Erythroblast (primary cell): ENCODE measurements around the gene KCNT1.

Experiments used
- DNase-seq, 2 experiments: peaks; one replicate each; lab custom pipeline; 2025; lab: John Stamatoyannopoulos, UW
- GATA1 ChIP-seq: IDR thresholded peaks from 2 replicates; pipeline ENCODE4 v1.6.1; 2011; ENCODE audit warnings: low read depth, mild to moderate bottlenecking, control low read depth, low read length, moderate library complexity
- POLR2A ChIP-seq: IDR thresholded peaks from 2 replicates; pipeline ENCODE4 v1.6.1; 2011; ENCODE audit warnings: mild to moderate bottlenecking, low read length

The KCNT1 gene

GRCh38 chr9:135729480-135729879, 27.5 kb downstream of the KCNT1 start:
- no peak for DNase-seq
- TF ChIP-seq POLR2A (no peak), GATA1 (no peak)

- no peak for DNase-seq
- TF ChIP-seq GATA1 (no peak), POLR2A (no peak)
Observed at GRCh38 chr9:135731454-135731853, 29.5 kb downstream of the KCNT1 start.

- TF ChIP-seq POLR2A (no peak), GATA1 (no peak)
- DNase-seq: no peak
Observed at GRCh38 chr9:135732569-135733257, 30.7 kb downstream of the KCNT1 start.

- no peak for DNase-seq
- no peak for TF ChIP-seq GATA1
- no peak for TF ChIP-seq POLR2A
Observed at GRCh38 chr9:135734616-135735144, 32.7 kb downstream of the KCNT1 start.

GRCh38 chr9:135736272-135736978, 34.4 kb downstream of the KCNT1 start:
- TF ChIP-seq GATA1: no peak
- TF ChIP-seq POLR2A: no peak
- no peak for DNase-seq

GRCh38 chr9:135736979-135737839, 35.2 kb downstream of the KCNT1 start:
- no peak for DNase-seq
- no peak for TF ChIP-seq POLR2A
- no peak for TF ChIP-seq GATA1

GRCh38 chr9:135737840-135738521, 36.0 kb downstream of the KCNT1 start:
- DNase-seq: no peak
- no peak for TF ChIP-seq GATA1
- TF ChIP-seq POLR2A: no peak

- DNase-seq: no peak
- TF ChIP-seq POLR2A (no peak), GATA1 (no peak)
Observed at GRCh38 chr9:135739271-135740220, 37.6 kb downstream of the KCNT1 start.

GRCh38 chr9:135741276-135742219, 39.6 kb downstream of the KCNT1 start:
- TF ChIP-seq GATA1 (no peak), POLR2A (no peak)
- no peak for DNase-seq

- no peak for TF ChIP-seq GATA1
Observed at GRCh38 chr9:135743021-135743420, 41.0 kb downstream of the KCNT1 start.

More at GRCh38 chr9:135743021-135743420, 41.0 kb downstream of the KCNT1 start:
- DNase-seq: no peak
